Stimulated activated CD8-positive, alpha-beta memory T cell treated with anti-CD3 and anti-CD28 coated beads, Interleukin-15, amount 100 ng/mL, for 24 hours (primary cell): ENCODE measurements around the gene HLA-DMB.
"Not testable (repeated sequence)": the region's sequence is repeated elsewhere in the genome, so short reads cannot be mapped to it uniquely, and the experiment has no call there.

Source experiments
- DNase-seq: peaks from one replicate; pipeline ENCODE4 v3.0.0-alpha.2; 2020; ENCODE audit warnings: low read depth

The HLA-DMB gene

DNA sequence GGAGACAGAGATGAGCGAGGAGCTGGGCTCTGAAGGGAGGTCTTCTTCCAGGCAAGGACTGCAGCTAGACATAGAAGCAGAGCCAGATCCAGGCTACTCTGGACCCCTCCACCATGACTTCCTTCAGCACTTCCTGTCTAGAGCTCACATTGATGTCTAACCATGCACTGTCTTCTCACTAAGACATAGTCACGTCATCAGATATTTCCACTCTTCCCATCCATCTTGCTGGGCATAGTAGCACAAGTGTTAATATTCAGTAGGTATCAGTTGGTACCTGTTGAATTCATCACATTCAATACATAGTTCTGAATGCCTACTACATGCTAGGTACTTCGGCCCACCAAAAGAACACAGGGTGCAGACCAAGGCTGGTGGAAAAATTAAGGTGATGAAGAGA lies 9.2 kb upstream of the HLA-DMB start:
- no peak for DNase-seq

GRCh38 chr6:32949113-32949512 lies 8.3 kb upstream of the HLA-DMB start:
- DNase-seq: no peak

DNA sequence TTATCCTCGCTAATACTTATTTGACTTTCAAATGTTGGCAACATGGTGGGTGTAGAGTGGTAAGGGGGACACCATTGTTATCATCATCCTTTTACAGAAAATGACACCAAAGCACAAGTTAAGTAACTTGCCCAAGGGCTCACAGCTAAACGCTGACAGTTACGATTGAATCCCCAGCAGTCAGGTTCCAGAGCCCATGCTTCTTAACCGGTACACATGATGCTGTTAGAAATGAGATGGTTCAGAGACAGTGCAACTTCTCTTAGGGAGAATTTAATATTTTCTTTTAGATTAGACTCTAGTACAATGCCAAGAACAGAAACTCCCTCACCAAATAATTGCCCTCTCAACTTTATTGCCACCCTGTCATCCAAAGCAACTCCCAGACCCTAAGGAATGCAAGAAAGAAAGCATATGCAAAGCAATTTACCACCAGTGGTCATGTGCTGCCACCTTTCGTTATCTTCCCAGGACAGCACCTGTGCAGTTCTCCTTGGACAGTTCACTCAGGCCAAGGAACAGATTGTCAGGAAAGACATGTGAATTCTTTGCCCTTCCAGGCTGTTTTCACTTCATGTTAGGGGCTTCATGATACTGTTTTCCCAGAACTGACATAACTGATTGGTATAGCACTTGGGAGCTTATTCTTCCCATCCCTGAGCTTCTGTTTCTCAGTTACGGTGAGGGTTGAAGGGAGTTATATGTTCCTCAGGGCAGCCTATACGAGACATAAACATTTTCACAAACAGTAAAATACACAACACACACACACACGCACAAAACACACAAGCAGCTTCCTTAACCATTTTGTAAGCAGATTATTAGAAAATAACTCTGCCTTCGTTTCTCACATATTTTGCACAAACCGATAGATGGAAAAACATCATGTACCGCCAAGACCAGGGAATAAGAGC lies 7.0 kb upstream of the HLA-DMB start:
- DNase-seq: no peak

DNA sequence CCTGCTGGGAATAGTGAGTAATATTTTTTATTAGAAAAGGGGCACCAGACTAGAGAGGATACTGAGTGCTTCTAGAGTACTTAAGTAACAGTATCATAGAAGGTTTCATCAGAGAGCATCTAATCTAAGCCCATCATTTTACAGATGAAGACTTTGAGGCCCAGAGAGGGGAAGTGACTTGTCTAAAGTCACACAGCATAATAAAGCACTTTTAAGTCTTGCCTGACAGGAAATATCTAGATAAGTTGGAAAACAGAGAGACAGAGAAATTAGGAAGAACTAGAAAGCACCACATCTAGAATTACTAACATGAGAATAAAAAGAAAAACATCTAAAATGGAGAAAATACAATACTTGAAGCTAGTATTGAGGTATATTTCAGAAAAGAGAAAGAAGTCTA lies 6.1 kb upstream of the HLA-DMB start:
- no peak for DNase-seq

GRCh38 chr6:32945953-32946352 lies 5.1 kb upstream of the HLA-DMB start:
- DNase-seq: no peak

GRCh38 chr6:32945108-32945760 lies 4.4 kb upstream of the HLA-DMB start:
- DNase-seq: no peak

DNA sequence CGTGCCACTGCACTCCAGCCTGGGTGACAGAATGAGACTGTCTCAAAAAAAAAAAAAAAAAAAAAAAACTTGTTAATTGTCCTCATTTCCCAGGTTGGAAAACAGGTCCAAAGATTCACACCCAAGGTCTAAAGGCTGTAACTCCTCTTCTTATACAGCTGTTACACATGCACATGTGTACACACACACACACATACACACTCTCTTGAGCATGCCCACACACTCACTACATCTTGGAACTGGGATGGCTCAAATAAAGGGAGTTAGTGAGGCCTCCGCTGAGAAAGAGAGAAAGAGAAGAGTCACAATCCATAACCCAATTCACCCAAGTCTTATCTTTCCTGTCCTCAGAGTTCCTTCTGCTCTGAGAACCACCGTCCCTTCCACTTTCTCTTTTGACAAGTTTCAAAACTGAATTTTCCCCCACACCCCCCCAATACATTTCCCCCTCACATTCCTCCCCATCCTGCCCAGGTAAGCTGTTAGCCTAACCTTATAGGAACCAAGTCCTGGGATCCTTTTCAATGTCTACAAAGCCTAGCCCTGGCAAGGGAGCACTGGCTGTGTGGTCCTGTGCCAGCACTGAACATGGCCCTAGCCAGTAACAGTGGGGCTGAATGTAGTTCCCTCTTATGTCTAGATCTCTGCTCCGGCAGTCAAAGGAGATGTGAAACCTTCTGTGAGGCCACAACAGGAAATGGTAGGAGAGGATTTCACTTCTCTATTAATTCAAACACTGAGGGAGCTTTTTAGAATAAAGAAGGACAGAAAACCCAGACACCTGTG lies 3.2 kb upstream of the HLA-DMB start:
- DNase-seq: no peak

GRCh38 chr6:32942555-32943123 lies 1.8 kb upstream of the HLA-DMB start:
- not testable (repeated sequence) for DNase-seq

DNA sequence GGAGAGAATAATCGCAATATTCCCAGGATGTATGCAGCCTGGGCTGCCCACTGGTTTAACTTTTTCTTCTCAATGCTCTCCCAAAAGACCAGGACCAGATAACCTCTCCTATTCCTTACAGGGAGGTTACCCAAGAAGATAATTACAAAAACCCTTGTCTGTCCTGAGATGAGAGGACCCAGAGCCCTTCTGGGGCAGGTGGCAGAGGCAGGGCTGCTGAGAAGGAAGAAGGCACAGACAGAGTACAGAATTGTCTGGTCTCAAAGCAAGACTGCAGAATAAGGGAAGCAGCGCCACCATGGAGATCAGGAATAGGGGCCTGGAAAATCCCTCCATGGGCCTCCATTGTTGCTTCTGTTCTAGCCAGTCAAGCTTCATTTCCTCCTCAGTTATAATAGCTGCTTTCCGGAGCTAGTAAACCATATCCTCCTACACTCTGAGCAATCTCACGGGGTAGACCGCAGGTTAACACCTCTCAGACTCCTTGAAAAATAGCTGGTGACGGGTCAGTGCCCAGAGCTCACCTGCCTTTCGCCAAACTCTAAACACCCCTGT lies 463 bp upstream of the HLA-DMB start:
- no peak for DNase-seq

GRCh38 chr6:32938494-32938893 lies 2.3 kb downstream of the HLA-DMB start:
- DNase-seq: no peak

DNA sequence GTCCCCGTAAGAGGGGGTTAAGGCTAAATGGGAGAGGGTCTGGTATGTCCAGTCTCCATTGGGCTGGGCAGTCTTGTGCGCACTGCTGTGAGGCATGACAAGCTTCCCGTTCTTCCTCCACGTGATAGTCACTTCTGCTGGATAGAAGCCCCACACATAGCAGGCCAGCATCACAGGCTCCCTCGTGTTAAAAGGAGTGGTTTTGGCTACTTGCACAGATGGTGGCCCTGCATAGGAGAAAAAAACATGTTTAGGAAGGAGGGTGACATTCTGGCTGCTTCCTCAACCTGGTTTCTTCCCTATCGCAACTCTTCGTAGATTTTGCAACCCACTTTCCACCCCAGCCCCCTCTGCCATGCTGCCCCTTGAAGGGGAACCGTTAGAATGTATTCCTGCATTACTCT lies 3.6 kb downstream of the HLA-DMB start:
- DNase-seq: no peak

DNA sequence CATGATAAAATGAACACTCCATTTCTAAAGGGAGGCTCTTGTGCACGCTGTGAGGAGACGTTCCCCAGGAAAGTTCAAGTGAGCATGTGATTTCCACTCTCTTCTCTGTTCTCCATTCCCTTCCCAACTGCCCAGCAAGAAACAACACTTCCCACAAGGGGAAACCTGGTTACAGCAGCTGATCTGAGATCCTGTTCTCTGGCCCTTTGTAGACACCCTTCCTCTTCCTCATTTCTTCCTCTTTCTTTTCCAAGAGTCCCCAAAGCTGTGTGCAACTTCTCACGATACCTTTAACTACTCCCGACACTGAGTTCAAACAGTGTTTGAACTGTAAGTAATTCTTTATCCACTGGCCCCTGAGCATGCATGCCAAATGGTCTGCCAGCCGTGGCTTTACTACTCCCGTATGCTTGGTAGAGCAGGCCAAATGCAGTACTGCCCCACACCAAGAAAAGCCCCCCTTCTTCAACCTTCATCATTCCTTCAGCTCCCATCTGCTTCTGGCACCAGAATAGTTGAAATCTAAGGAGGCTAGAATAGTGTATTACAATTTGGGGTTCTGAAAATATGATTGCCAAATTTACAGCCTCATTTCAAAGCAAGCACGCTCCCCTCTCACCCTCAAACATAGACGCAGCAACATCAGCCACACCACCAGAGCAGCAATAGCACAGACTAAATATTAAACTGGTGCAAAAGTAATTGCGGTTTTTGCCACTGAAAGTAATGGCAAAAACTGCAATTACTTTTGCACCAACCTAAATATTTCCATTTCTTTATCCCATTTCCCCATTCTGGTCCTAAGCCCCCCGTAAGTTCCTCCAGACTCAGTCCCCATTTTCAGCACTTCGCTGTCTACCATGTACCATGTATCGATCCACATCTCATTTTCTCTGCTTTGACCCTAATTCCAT lies 4.3 kb downstream of the HLA-DMB start:
- DNase-seq: no peak

- DNase-seq: no peak
Measured at GRCh38 chr6:32935551-32936238, 5.1 kb downstream of the HLA-DMB start.

- DNase-seq: peak; percentile 61
Measured at GRCh38 chr6:32933661-32934085, 7.2 kb downstream of the HLA-DMB start.

DNA sequence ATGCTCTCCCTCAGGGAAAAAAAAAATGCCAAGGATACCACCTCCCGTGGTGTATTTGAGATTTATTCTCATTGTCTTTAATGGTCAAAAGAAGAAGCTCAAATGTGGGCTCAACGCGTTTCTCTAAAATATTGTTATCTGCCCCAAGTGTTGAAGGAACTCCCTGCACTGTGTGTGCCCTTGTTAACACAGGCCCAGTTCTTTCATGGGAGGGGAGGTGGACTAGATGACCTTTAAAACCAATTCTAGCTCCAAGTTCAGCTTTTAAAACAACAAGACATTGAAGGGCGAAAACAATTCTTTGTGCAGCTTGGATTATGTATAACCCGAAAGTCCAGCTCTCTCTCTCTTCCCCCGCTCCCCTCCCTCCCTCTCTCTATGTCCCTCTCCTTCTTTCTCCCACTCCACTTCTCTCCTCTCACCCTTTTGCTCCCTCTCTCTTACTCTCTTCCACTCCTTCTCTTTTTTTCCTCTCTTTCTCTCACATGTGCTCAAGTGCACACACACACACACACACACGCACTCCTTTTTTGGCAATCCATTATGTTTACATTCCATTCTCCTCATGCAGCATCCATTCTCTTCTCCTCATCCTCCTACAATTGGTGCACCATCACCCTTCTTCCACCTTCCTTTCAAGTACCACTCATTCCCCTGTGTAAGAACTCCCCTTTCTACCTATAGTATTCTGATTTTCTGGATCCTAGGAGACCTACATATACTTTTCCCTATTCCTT lies 8.5 kb downstream of the HLA-DMB start:
- no peak for DNase-seq

- no peak for DNase-seq
Measured at GRCh38 chr6:32931211-32931610, 9.6 kb downstream of the HLA-DMB start.

- DNase-seq: no peak
Measured at GRCh38 chr6:32922083-32922482, 18.7 kb downstream of the HLA-DMB start.

- no peak for DNase-seq
Measured at GRCh38 chr6:32920715-32921114, 20.1 kb downstream of the HLA-DMB start.

DNA sequence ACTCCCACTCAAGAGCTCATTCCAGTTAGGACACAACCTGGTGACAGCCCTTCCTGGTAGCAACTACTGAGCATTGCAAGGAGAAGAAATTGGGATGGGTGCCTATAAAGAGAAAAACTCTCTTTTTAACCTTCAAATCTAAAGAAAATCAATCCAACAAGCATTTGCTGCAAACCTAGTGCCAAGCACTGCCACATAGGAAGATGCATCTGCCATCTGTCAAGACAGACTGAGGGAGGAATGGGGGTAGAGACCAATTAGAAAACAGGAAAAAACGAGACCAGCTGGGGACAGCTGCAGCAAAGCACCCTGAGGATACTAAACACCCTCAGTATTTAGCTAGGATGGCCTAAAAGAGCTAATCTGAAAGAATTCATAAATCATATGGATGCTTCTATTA lies 27.9 kb downstream of the HLA-DMB start:
- DNase-seq: no peak

GRCh38 chr6:32908897-32909296 lies 31.9 kb downstream of the HLA-DMB start:
- DNase-seq: no peak
